Calu3 (cell line): ENCODE results near the gene DCDC2C. TPM values are rescaled to one million over a fixed set of nuclear protein-coding genes. Genes with fewer than 3 reads are reported as not detected.

ENCODE experiments used
- BruUV-seq: library from RNA; stranded (reverse); fragments of 400-500 nt; replicated peaks from 2 replicates; lab custom pipeline; 2021; lab: Mats Ljungman, UMichigan
- CTCF ChIA-PET: fragments of 300-600 bp; sonication (Branson Sonifier 250); formaldehyde crosslinking; loops from one replicate; lab custom pipeline; 2022; ENCODE audit warnings: antibody characterized with exemption; lab: Charles Lee
- DNase-seq: peaks from one replicate; pipeline ENCODE4 v3.0.0; 2022
- H3K27ac Mint-ChIP-seq: one replicate; pipeline ENCODE4 v1.8.0; 2022; ENCODE audit warnings: mixed read lengths; ENCODE audit not compliant: unreplicated experiment
- H3K27me3 Mint-ChIP-seq: one replicate; pipeline ENCODE4 v1.8.0; 2022; ENCODE audit warnings: mixed read lengths; ENCODE audit not compliant: unreplicated experiment
- H3K36me3 Mint-ChIP-seq: one replicate; pipeline ENCODE4 v1.8.0; 2022; ENCODE audit warnings: mild to moderate bottlenecking, moderate library complexity, mixed read lengths; ENCODE audit not compliant: insufficient read depth, unreplicated experiment
- H3K4me1 Mint-ChIP-seq: one replicate; pipeline ENCODE4 v1.8.0; 2022; ENCODE audit warnings: mild to moderate bottlenecking, low read depth, mixed read lengths; ENCODE audit not compliant: unreplicated experiment
- H3K4me3 Mint-ChIP-seq: one replicate; pipeline ENCODE4 v1.8.0; 2022; ENCODE audit warnings: mild to moderate bottlenecking, low read depth, moderate library complexity, mixed read lengths; ENCODE audit not compliant: unreplicated experiment
- H3K9me3 Mint-ChIP-seq: one replicate; pipeline ENCODE4 v1.8.0; 2022; ENCODE audit warnings: low read depth, mixed read lengths; ENCODE audit not compliant: unreplicated experiment
- intact Hi-C: fragments of 100-400 bp; cut with micrococcal nuclease; formaldehyde crosslinking; loops from one replicate; pipeline ENCODE4 v1.10.0; 2022; ENCODE audit not compliant: unreplicated experiment
- total RNA-seq: library from RNA; stranded (reverse); gene quantifications from 2 replicates; pipeline ENCODE4 v1.2.3, GENCODE V29; 2022
- TF ChIP-seq, protein P1 (sequence below): fragments of 200-600 bp; IDR thresholded peaks from one replicate; pipeline ENCODE4 v1.8.0; 2022; ENCODE audit warnings: antibody characterized with exemption; ENCODE audit not compliant: unreplicated experiment

DCDC2C gene
- total RNA-seq, 1 experiment from 2014 or later = not detected

DNA sequence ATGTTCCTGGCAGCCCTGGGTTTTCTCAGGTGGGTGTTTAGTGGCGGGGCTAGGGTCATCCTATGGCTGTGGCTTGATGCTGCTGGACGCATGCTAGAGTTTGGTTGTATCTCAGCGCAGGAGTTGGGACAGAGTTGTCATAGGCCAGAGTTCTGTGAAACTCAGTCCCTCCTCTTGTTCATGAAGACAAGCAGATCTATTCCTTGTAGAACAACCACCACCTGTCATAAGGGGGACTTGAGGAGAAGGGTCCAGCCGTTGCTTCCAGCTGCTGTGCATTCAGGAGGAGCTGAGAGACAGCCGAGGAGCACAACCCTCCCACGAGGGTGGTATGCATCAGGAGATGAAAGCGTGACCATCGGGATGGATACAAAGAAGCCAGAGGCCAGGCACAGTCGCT, 26.4 kb downstream of the DCDC2C start:
- Mint-ChIP-seq H3K4me1 (no peaks in the 10 kb centered on the region), H3K4me3 (no peak overlapping the region), H3K9me3 (no peaks in the 10 kb centered on the region), H3K27ac (no peak overlapping the region), H3K36me3 (no peaks in the 10 kb centered on the region), H3K27me3 (peaks cover 73% of the 10 kb centered on the region)
- no TSS peak for BruUV-seq
- DNase-seq = no peak
- CTCF ChIA-PET = interaction anchor here (1.0 kb wide), 1 partner anchor 10 kb away, joined by 3 read pairs; no protein-coding TSS in a partner anchor
- TF ChIP-seq, protein P1, sequence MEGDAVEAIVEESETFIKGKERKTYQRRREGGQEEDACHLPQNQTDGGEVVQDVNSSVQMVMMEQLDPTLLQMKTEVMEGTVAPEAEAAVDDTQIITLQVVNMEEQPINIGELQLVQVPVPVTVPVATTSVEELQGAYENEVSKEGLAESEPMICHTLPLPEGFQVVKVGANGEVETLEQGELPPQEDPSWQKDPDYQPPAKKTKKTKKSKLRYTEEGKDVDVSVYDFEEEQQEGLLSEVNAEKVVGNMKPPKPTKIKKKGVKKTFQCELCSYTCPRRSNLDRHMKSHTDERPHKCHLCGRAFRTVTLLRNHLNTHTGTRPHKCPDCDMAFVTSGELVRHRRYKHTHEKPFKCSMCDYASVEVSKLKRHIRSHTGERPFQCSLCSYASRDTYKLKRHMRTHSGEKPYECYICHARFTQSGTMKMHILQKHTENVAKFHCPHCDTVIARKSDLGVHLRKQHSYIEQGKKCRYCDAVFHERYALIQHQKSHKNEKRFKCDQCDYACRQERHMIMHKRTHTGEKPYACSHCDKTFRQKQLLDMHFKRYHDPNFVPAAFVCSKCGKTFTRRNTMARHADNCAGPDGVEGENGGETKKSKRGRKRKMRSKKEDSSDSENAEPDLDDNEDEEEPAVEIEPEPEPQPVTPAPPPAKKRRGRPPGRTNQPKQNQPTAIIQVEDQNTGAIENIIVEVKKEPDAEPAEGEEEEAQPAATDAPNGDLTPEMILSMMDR = no peak
- intact Hi-C loops = loop anchor here (2.0 kb wide), 1 partner anchor 75 kb away; no protein-coding TSS in a partner anchor

DNA sequence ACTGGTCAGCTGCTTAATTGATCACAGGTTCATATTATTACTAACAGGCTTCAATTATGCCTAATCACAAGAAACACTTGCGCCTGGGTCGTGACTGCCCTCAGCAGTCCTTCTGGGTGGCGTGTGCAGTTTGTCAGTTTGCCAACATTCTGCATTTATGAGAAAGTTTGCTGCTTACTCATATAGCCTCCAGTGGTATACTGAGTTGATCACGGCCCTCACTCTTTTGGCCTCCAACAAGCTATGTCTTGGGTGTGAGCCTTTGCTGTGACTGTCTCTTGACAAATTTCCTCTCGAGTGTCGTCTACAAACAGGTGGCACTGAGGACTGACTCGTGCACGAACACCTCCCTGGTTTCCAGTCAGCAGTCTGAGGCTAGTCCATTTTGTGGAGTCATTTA, 27.3 kb downstream of the DCDC2C start:
- H3K9me3 Mint-ChIP-seq = no peaks in the 10 kb centered on the region
- TF ChIP-seq, protein P1 = no peak
- no TSS peak for BruUV-seq
- H3K27ac Mint-ChIP-seq = no peak overlapping the region
- H3K4me3 Mint-ChIP-seq = no peak overlapping the region
- intact Hi-C loops = no loop called here
- DNase-seq = no peak
- no peaks in the 10 kb centered on the region for H3K36me3 Mint-ChIP-seq
- peaks cover 73% of the 10 kb centered on the region for H3K27me3 Mint-ChIP-seq
- no peaks in the 10 kb centered on the region for H3K4me1 Mint-ChIP-seq
- CTCF ChIA-PET = no interaction called here

DNA sequence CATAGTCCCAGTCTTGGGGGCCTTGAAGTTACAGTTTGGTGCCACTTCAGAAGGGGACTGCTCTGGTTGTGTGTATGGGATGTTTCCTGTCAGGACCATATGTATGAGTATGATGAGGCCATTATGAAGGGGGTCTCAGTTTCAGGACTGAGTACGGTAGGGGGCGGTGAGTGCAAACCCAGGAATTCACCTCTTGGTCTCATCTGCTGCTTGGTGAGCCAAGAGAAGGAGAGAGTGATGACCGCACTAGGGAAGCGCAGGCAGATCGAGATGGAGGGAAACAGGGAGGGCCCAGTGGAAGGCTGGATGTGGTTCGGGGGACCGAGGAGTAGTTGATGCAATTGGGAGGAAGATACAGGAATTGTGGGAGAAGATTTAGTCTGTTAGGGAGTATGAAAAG, 28.5 kb downstream of the DCDC2C start:
- no peaks in the 10 kb centered on the region for H3K4me1 Mint-ChIP-seq
- no peaks in the 10 kb centered on the region for H3K9me3 Mint-ChIP-seq
- no peak overlapping the region for H3K4me3 Mint-ChIP-seq
- BruUV-seq = no TSS peak
- CTCF ChIA-PET = no interaction called here
- H3K27ac Mint-ChIP-seq = no peak overlapping the region
- intact Hi-C loops = no loop called here
- DNase-seq = no peak
- H3K36me3 Mint-ChIP-seq = no peaks in the 10 kb centered on the region
- H3K27me3 Mint-ChIP-seq = peaks cover 78% of the 10 kb centered on the region
- TF ChIP-seq, protein P1 = no peak

DNA sequence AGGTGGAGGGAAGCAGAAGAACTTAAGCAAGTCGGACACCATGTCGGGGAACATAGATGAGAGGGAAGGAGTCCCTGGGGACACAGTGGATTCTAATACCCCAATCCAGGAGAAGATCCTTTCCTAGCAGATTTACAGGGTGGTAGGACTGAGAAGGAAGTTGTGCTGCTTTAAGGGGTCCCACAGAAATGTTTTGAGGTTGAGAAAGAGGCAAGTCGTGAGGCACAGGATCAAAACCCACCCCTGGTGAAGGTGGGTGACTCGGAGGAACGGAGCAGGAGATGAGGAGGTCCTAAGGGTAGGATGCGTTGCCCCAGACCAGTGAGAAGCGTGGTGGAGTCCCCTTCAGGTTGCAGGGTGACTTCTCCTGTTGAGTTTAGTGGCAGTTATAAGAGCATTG, 32.7 kb downstream of the DCDC2C start:
- H3K27ac Mint-ChIP-seq = no peak overlapping the region
- H3K27me3 Mint-ChIP-seq = peaks cover 48% of the 10 kb centered on the region
- TF ChIP-seq, protein P1 = no peak
- CTCF ChIA-PET = interaction anchor here (1.5 kb wide), 1 partner anchor 8 kb away, joined by 3 read pairs; no protein-coding TSS in a partner anchor
- no peaks in the 10 kb centered on the region for H3K4me1 Mint-ChIP-seq
- BruUV-seq = no TSS peak
- H3K4me3 Mint-ChIP-seq = no peak overlapping the region
- no peak for DNase-seq
- H3K36me3 Mint-ChIP-seq = no peaks in the 10 kb centered on the region
- H3K9me3 Mint-ChIP-seq = no peaks in the 10 kb centered on the region
- intact Hi-C loops = no loop called here
